Transverse colon (tissue), 4 donors: Measurements from ENCODE around the gene RIMS3. TPM values are rescaled to one million over a fixed set of nuclear protein-coding genes. Genes with fewer than 3 reads are reported as not detected.
A peak's percentile ranks its signal among the peaks of the same experiment; 100 is the strongest.

Experiments
- DNase-seq: peaks from one replicate; pipeline ENCODE4 v3.0.0-alpha.2; 2019
- H3K27ac ChIP-seq, 4 donors: fragments of 200-600 bp; sonication (generic); 2 replicates each; pipeline ENCODE4 v1.5.1; 2016 to 2018; ENCODE audit warnings: inconsistent platforms in 4 of 4
- H3K27me3 ChIP-seq: fragments of 200-600 bp; sonication (generic); 2 replicates; pipeline ENCODE4 v1.5.1; 2017; ENCODE audit warnings: inconsistent platforms
- H3K36me3 ChIP-seq, 4 donors: fragments of 200-600 bp; sonication (generic); 2 replicates each; pipeline ENCODE4 v1.5.1; 2017 to 2019; ENCODE audit warnings: inconsistent platforms in 4 of 4
- H3K4me1 ChIP-seq, 4 donors: fragments of 200-600 bp; sonication (generic); 2 replicates each; pipeline ENCODE4 v1.5.1; 2017 to 2020; ENCODE audit warnings: inconsistent platforms in 4 of 4
- H3K4me3 ChIP-seq, 4 donors: fragments of 200-600 bp; sonication (generic); 1 replicate in 1 of 4; 2 replicates in 3 of 4; pipeline versions ENCODE4 v1.5.1 to v1.6.1; 2017 to 2019; ENCODE audit warnings: inconsistent platforms in 4 of 4
- H3K9me3 ChIP-seq, 2 donors: fragments of 200-600 bp; sonication (generic); 2 replicates each; pipeline ENCODE4 v1.5.1; 2017 to 2019; ENCODE audit warnings: inconsistent platforms in 2 of 2
- EP300 ChIP-seq: sonication (generic); formaldehyde crosslinking; IDR thresholded peaks from one replicate; pipeline ENCODE4 v1.6.1; 2017; ENCODE audit warnings: antibody characterized with exemption, low read depth
- POLR2A ChIP-seq: fragments of 450-650 bp; IDR thresholded peaks from one replicate; pipeline ENCODE4 v1.6.1; 2016; ENCODE audit warnings: antibody characterized with exemption, mild to moderate bottlenecking, moderate library complexity
- POLR2AphosphoS5 ChIP-seq, 3 donors: sonication (generic); formaldehyde crosslinking; IDR thresholded peaks; one replicate each; pipeline ENCODE4 v1.6.1; 2016; ENCODE audit warnings: antibody characterized with exemption in 3 of 3
- WGBS, 2 donors: methylation state at CpG; one replicate each; pipeline ENCODE4 v1.1.5; 2018; ENCODE audit warnings: low coverage in 1 of 2; 5-methylcytosine and 5-hydroxymethylcytosine counted together
- in situ Hi-C, 4 donors: fragments of 200-750 bp; cut with MboI; loops; one replicate each; pipeline versions ENCODE4 v1.15.0 to v1.15.1; 2017; ENCODE audit warnings: low sequenced_read_pairs in 3 of 4, low pct_ligation_motif_present in 1 of 4, low pct_unique_long_range_greater_than_20kb in 1 of 4
- intact Hi-C: fragments of 100-400 bp; cut with DNase I; formaldehyde crosslinking; loops from one replicate; pipeline ENCODE4 v1.15.1; 2023; ENCODE audit warnings: low total_unique reads
- total RNA-seq, 4 donors: library from RNA; depleted of rRNA; stranded (reverse); fragments of >200 nt; gene quantifications; one replicate each; pipeline ENCODE4 v1.1.0, GENCODE V29; 2016
- TF ChIP-seq, protein P1 (sequence below), 5 experiments: fragments of 200-600 bp in 3 of 5; fragments of 450-650 bp in 2 of 5; sonication (generic) in 3 of 5; IDR thresholded peaks; 1 replicate in 2 of 5; 2 replicates in 3 of 5; pipeline ENCODE4 v1.5.1; 2016 to 2017; ENCODE audit warnings: antibody characterized with exemption in 5 of 5, inconsistent platforms in 3 of 5, mild to moderate bottlenecking in 2 of 5, moderate library complexity in 1 of 5

RIMS3 gene
- total RNA-seq, 4 donors from 2014 or later: 1.9 to 14.7 (median 5.4) TPM

DNA sequence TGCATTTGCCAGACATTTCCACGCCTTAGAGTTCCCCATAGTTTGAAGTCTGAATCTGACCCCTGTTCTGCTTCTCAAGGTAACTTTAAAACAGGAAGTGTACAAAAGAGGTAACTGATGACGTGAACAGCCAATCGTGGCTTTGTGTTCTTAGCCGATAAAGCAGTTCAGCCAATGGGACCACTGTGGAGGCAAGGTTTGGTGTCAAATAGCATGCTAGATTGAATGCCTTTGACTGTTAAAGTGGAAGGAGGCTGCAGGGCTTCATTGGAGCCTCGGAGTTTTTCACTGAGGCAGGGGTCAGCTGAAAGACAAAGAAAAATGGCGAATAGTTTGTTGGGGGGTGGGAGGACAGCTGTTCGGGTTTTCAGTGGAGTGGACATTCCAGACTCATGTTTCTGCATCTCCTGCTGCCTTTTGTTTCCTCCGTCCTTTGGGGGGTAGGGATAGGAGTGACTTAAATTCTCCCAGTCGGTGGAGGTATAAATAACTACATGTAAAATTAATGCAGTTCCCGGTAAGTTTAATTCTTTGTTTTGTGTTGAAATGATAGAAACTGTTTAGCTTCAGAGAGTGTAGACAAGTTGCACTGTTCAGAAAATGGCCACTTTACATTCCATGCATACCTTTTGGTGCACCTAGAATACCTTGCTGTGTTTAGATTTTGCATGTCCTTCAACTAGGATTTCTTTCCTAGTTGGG is 43.8 kb upstream of the RIMS3 start:
- Histone ChIP-seq H3K36me3 (no peaks in the 10 kb centered on the region), H3K4me1 (peaks cover 26 to 67% (median 46%) of the 10 kb centered on the region in 4 donors), H3K27me3 (no peaks in the 10 kb centered on the region), H3K27ac (peak overlapping the region; percentile 84 to 88 (median 85)), H3K4me3 (peak overlapping the region; percentile 19 to 63 (median 43)), H3K9me3 (no peaks in the 10 kb centered on the region)
- intact Hi-C loops: no loop called here
- WGBS, 2 donors: 2 to 4% methylated on average over 10 of the region's 10 CpGs
- TF ChIP-seq EP300: no peak
- TF ChIP-seq POLR2A: peak; percentile 97
- TF ChIP-seq POLR2AphosphoS5 (IDR thresholded peaks at IDR 0.05): peak; percentile 96 to 97 (median 97)
- DNase-seq: peak; percentile 87
- in situ Hi-C loops: no loop called here

DNA sequence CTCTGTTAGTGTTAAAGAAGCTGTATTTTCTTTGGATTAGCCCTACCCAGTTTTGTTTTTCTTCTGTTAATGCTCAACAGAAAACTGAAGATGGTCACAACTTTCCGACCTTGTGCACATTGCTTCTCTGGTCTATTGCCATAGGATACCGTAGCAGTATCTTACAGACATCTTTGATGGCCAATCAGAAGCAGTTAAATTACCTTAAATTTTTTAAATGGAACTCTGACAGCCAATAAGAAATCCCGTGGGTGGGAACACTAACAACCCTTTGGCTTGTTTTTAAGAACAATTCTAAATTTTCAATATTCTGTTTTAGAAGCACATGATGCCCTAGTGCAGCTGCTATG is 43.2 kb upstream of the RIMS3 start:
- H3K4me1 ChIP-seq: peaks cover 26 to 62% (median 44%) of the 10 kb centered on the region in 4 donors
- TF ChIP-seq POLR2A (no peak), POLR2AphosphoS5 (IDR thresholded peaks at IDR 0.05) (no peak), EP300 (no peak)
- TF ChIP-seq, protein P1, sequence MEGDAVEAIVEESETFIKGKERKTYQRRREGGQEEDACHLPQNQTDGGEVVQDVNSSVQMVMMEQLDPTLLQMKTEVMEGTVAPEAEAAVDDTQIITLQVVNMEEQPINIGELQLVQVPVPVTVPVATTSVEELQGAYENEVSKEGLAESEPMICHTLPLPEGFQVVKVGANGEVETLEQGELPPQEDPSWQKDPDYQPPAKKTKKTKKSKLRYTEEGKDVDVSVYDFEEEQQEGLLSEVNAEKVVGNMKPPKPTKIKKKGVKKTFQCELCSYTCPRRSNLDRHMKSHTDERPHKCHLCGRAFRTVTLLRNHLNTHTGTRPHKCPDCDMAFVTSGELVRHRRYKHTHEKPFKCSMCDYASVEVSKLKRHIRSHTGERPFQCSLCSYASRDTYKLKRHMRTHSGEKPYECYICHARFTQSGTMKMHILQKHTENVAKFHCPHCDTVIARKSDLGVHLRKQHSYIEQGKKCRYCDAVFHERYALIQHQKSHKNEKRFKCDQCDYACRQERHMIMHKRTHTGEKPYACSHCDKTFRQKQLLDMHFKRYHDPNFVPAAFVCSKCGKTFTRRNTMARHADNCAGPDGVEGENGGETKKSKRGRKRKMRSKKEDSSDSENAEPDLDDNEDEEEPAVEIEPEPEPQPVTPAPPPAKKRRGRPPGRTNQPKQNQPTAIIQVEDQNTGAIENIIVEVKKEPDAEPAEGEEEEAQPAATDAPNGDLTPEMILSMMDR (IDR thresholded peaks at IDR 0.05): no peak
- 0 to 4% methylated on average over 2 to 3 of the region's 3 CpGs for WGBS, 2 donors
- no peaks in the 10 kb centered on the region for H3K36me3 ChIP-seq
- no peaks in the 10 kb centered on the region for H3K27me3 ChIP-seq
- H3K4me3 ChIP-seq: peak overlapping the region in 3 of 4 donors; percentile 41 to 63 (median 45)
- H3K27ac ChIP-seq: peak overlapping the region; percentile 84 to 88 (median 85)
- intact Hi-C loops (no loop called here), in situ Hi-C loops (no loop called here)
- no peaks in the 10 kb centered on the region for H3K9me3 ChIP-seq
- DNase-seq: no peak

DNA sequence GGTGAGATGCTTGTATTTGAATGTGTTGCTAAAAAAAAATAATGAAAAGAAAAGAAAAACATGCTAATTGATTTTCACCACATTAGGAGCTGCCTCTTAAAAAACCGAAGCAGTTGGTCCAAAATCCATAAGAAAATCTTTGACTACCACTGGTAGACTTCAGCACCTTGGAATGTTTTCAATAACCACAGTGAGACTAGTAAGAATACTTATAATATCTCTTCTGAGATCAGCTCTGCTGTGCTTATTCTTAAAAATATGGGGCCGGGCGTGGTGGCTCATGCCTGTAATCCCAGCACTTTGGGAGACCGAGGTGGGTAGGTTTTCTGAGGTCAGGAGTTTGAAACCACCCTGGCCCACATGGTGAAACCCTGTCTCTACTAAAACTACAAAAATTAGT is 41.1 kb upstream of the RIMS3 start:
- H3K27ac ChIP-seq: no peak overlapping the region

GRCh38 chr1:40704817-40705733 is 39.6 kb upstream of the RIMS3 start:
- DNase-seq: no peak
- no peak overlapping the region for H3K27ac ChIP-seq
- in situ Hi-C loops: no loop called here

More for the DNA sequence above, 41.1 kb upstream of the RIMS3 start:
- intact Hi-C loops: no loop called here
- Histone ChIP-seq H3K9me3 (no peaks in the 10 kb centered on the region), H3K4me1 (peaks cover 19 to 52% (median 31%) of the 10 kb centered on the region in 4 donors), H3K4me3 (no peak overlapping the region), H3K27me3 (no peaks in the 10 kb centered on the region), H3K36me3 (no peaks in the 10 kb centered on the region)
- 79 to 94% methylated on average over 2 to 4 of the region's 4 CpGs for WGBS, 2 donors
- no peak for TF ChIP-seq EP300
- TF ChIP-seq, protein P1 (IDR thresholded peaks at IDR 0.05): no peak
- TF ChIP-seq POLR2A: no peak
- no peak for TF ChIP-seq POLR2AphosphoS5 (IDR thresholded peaks at IDR 0.05)
- DNase-seq: no peak
- in situ Hi-C loops: no loop called here

More at GRCh38 chr1:40704817-40705733, 39.6 kb upstream of the RIMS3 start:
- H3K9me3 ChIP-seq: no peaks in the 10 kb centered on the region
- H3K4me1 ChIP-seq: peaks cover 13 to 36% (median 18%) of the 10 kb centered on the region in 4 donors
- no peaks in the 10 kb centered on the region for H3K36me3 ChIP-seq
- intact Hi-C loops: no loop called here
- H3K4me3 ChIP-seq: no peak overlapping the region
- no peak for TF ChIP-seq EP300
- no peak for TF ChIP-seq POLR2AphosphoS5 (IDR thresholded peaks at IDR 0.05)
- TF ChIP-seq, protein P1 (IDR thresholded peaks at IDR 0.05): no peak
- TF ChIP-seq POLR2A: no peak
- H3K27me3 ChIP-seq: no peaks in the 10 kb centered on the region
- 70 to 84% methylated on average over 2 to 3 of the region's 3 CpGs for WGBS, 2 donors
